Upper lobe of left lung (tissue), 6 donors: Measurements from ENCODE around the gene HPN. TPM values are rescaled to one million over a fixed set of nuclear protein-coding genes. Genes with fewer than 3 reads are reported as not detected.
A peak's percentile ranks its signal among the peaks of the same experiment; 100 is the strongest.

Experiments
- ATAC-seq, 2 donors: fragments of 200-7000 bp; cut with Tn5 transposase; one replicate each; pipeline ENCODE4 v1.9.1; 2022; ENCODE audit warnings: mild to moderate bottlenecking in 2 of 2, moderate library complexity in 2 of 2; ENCODE audit not compliant: low FRiP score in 2 of 2
- DNase-seq, 2 donors: peaks; one replicate each; pipeline ENCODE4 v3.0.0-alpha.2; 2019 to 2020
- H3K27ac ChIP-seq, 4 donors: fragments of 200-600 bp; sonication (generic); one replicate each; pipeline ENCODE4 v1.5.1; 2016 to 2019
- H3K27me3 ChIP-seq, 4 donors: fragments of 200-600 bp; sonication (generic); one replicate each; pipeline ENCODE4 v1.5.1; 2017 to 2019
- H3K36me3 ChIP-seq, 4 donors: fragments of 200-600 bp; sonication (generic); one replicate each; pipeline ENCODE4 v1.5.1; 2016 to 2019
- H3K4me1 ChIP-seq, 4 donors: fragments of 200-600 bp; sonication (generic); one replicate each; pipeline ENCODE4 v1.5.1; 2018 to 2019
- H3K4me3 ChIP-seq, 4 donors: fragments of 200-600 bp; sonication (generic); one replicate each; pipeline ENCODE4 v1.5.1; 2017 to 2019; ENCODE audit warnings: mild to moderate bottlenecking in 2 of 4, moderate library complexity in 1 of 4
- H3K9me3 ChIP-seq, 4 donors: fragments of 200-600 bp; sonication (generic); one replicate each; pipeline ENCODE4 v1.5.1; 2018 to 2019
- EP300 ChIP-seq, 4 donors: sonication (generic); formaldehyde crosslinking; IDR thresholded peaks; one replicate each; pipeline ENCODE4 v1.5.1; 2017; ENCODE audit warnings: antibody characterized with exemption in 4 of 4, control low read depth in 2 of 4
- POLR2A ChIP-seq, 4 donors: fragments of 450-650 bp; IDR thresholded peaks; one replicate each; pipeline ENCODE4 v1.5.1; 2016 to 2017; ENCODE audit warnings: antibody characterized with exemption in 4 of 4, mild to moderate bottlenecking in 2 of 4
- POLR2AphosphoS5 ChIP-seq, 2 donors: sonication (generic); formaldehyde crosslinking; IDR thresholded peaks; one replicate each; pipeline ENCODE4 v1.5.1; 2017; ENCODE audit warnings: antibody characterized with exemption in 2 of 2
- WGBS, 2 donors: methylation state at CpG; one replicate each; pipeline ENCODE4 v1.1.5; 2017 to 2018; 5-methylcytosine and 5-hydroxymethylcytosine counted together
- total RNA-seq, 6 donors: library from RNA; depleted of rRNA in 4 of 6; stranded (reverse); fragments of >200 nt in 4 of 6; gene quantifications; one replicate each; pipeline versions ENCODE4 v1.1.0 to v1.2.1, GENCODE V29; 2016 to 2021
- TF ChIP-seq, protein P1 (sequence below), 6 experiments: fragments of 450-650 bp in 4 of 6; fragments of 200-600 bp in 2 of 6; sonication (generic) in 2 of 6; IDR thresholded peaks; one replicate each; pipeline ENCODE4 v1.5.1; 2016 to 2019; ENCODE audit warnings: antibody characterized with exemption in 6 of 6
- donor health status: DM: no; HTN: no; CAD: no; lungs with moderate emphysema.
- donor health status: DM: no; HTN: yes; CAD: no; lungs with severe emphysema.

The HPN gene
- total RNA-seq, 6 donors from 2014 or later = 15.9 to 54.5 (median 41.1) TPM

GRCh38 chr19:35044317-35045117 is 3.0 kb downstream of the HPN start:
- Histone ChIP-seq H3K4me1 (peaks cover 31 to 58% (median 46%) of the 10 kb centered on the region in 4 donors), H3K27ac (no peak overlapping the region), H3K36me3 (no peaks in the 10 kb centered on the region), H3K27me3 (no peaks in the 10 kb centered on the region), H3K9me3 (no peaks in the 10 kb centered on the region), H3K4me3 (no peak overlapping the region)
- WGBS, 2 donors = 61 to 69% methylated on average over 9 of the region's 9 CpGs
- TF ChIP-seq POLR2A (IDR thresholded peaks at IDR 0.05) (no peak), POLR2AphosphoS5 (IDR thresholded peaks at IDR 0.05) (no peak), EP300 (IDR thresholded peaks at IDR 0.05) (no peak)
- TF ChIP-seq, protein P1, sequence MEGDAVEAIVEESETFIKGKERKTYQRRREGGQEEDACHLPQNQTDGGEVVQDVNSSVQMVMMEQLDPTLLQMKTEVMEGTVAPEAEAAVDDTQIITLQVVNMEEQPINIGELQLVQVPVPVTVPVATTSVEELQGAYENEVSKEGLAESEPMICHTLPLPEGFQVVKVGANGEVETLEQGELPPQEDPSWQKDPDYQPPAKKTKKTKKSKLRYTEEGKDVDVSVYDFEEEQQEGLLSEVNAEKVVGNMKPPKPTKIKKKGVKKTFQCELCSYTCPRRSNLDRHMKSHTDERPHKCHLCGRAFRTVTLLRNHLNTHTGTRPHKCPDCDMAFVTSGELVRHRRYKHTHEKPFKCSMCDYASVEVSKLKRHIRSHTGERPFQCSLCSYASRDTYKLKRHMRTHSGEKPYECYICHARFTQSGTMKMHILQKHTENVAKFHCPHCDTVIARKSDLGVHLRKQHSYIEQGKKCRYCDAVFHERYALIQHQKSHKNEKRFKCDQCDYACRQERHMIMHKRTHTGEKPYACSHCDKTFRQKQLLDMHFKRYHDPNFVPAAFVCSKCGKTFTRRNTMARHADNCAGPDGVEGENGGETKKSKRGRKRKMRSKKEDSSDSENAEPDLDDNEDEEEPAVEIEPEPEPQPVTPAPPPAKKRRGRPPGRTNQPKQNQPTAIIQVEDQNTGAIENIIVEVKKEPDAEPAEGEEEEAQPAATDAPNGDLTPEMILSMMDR (IDR thresholded peaks at IDR 0.05) = peak; percentile 88 to 96 (median 91)
- DNase-seq = peak in 1 of 2 donors; percentile 60
- no peak for ATAC-seq

GRCh38 chr19:35045667-35046300 is 4.3 kb downstream of the HPN start:
- Histone ChIP-seq H3K4me1 (peaks cover 18 to 46% (median 33%) of the 10 kb centered on the region in 4 donors), H3K9me3 (no peaks in the 10 kb centered on the region), H3K27me3 (no peaks in the 10 kb centered on the region), H3K27ac (no peak overlapping the region), H3K4me3 (no peak overlapping the region), H3K36me3 (no peaks in the 10 kb centered on the region)
- 49 to 50% methylated on average over 9 of the region's 10 CpGs for WGBS, 2 donors
- TF ChIP-seq, protein P1 (IDR thresholded peaks at IDR 0.05) = peak in 5 of 6 experiments; percentile 13 to 59 (median 37)
- no peak for TF ChIP-seq POLR2A (IDR thresholded peaks at IDR 0.05)
- TF ChIP-seq POLR2AphosphoS5 (IDR thresholded peaks at IDR 0.05) = peak; percentile 40 to 52
- peak in 1 of 4 donors; percentile 30 for TF ChIP-seq EP300 (IDR thresholded peaks at IDR 0.05)
- ATAC-seq (peak in 1 of 2 donors; percentile 9), DNase-seq (no peak)

DNA sequence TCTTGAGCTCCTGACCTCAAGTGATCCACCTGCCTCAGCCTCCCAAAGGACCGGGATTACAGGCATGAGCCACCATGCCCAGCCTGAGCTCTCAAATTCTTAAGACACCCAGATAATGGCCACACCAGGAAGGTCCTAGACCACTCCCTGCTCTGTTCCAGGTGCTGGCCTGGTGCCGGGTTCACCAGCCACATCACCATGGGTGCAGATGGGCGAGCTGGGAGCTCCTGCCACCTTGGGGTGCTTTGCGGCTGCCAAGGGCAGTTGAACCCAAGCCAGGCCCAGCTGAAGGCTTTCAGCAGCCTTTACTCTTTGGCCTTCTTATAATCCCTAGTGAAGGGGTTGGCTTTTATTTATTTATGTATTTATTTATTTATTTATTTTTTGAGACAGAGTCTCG is 4.9 kb downstream of the HPN start:
- H3K27ac ChIP-seq = no peak overlapping the region
- H3K36me3 ChIP-seq = no peaks in the 10 kb centered on the region
- H3K4me3 ChIP-seq = no peak overlapping the region
- peaks cover 12 to 39% (median 26%) of the 10 kb centered on the region in 4 donors for H3K4me1 ChIP-seq
- no peak for DNase-seq
- no peak for ATAC-seq
- TF ChIP-seq EP300 (IDR thresholded peaks at IDR 0.05) (no peak), POLR2AphosphoS5 (IDR thresholded peaks at IDR 0.05) (no peak), POLR2A (IDR thresholded peaks at IDR 0.05) (no peak)
- TF ChIP-seq, protein P1 (IDR thresholded peaks at IDR 0.05) = no peak
- H3K27me3 ChIP-seq = no peaks in the 10 kb centered on the region
- 82 to 97% methylated on average over 4 to 5 of the region's 5 CpGs for WGBS, 2 donors
- no peaks in the 10 kb centered on the region for H3K9me3 ChIP-seq

- Histone ChIP-seq H3K36me3 (no peaks in the 10 kb centered on the region), H3K4me3 (no peak overlapping the region), H3K9me3 (no peaks in the 10 kb centered on the region), H3K27me3 (no peaks in the 10 kb centered on the region), H3K27ac (no peak overlapping the region), H3K4me1 (peaks cover 0 to 15% (median 8%) of the 10 kb centered on the region in 4 donors)
- ATAC-seq (no peak), DNase-seq (peak; percentile 47 to 84)
- TF ChIP-seq POLR2AphosphoS5 (IDR thresholded peaks at IDR 0.05) (no peak), POLR2A (IDR thresholded peaks at IDR 0.05) (no peak), EP300 (IDR thresholded peaks at IDR 0.05) (no peak)
- TF ChIP-seq, protein P1 (IDR thresholded peaks at IDR 0.05) = no peak
- WGBS, 2 donors = 53 to 66% methylated on average over 3 to 11 of the region's 12 CpGs
Measured at GRCh38 chr19:35048911-35049411, 7.4 kb downstream of the HPN start.
